ENCODE data around the gene MRGPRD.

The MRGPRD gene

GRCh38 chr11:69024509-69024908 lies 43.7 kb upstream of the MRGPRD start:
- Histone ChIP-seq H3K27ac (replicated peaks) (no peak overlapping the region), H3K4me3 (replicated peaks; ENCODE audit: insufficient read depth, low read length) (no peak overlapping the region), H3K27me3 (ENCODE audit: insufficient read depth, poor library complexity, severe bottlenecking) (no peaks in the 10 kb centered on the region)
- no peak for DNase-seq (ENCODE audit: low read depth in 1 of 2, low spot score in 1 of 2)
- TF ChIP-seq POLR2AphosphoS5 (IDR thresholded peaks at IDR 0.05; ENCODE audit: low read depth) (no peak), REST (IDR thresholded peaks at IDR 0.05; ENCODE audit: insufficient replicate concordance, low read depth) (no peak), CTCF (IDR thresholded peaks at IDR 0.05; ENCODE audit: insufficient read depth, low read length) (no peak), GABPA (IDR thresholded peaks at IDR 0.05; ENCODE audit: low read depth) (no peak), SPI1 (IDR thresholded peaks at IDR 0.05; ENCODE audit: borderline replicate concordance, low read depth) (no peak)

- DNase-seq (ENCODE audit: low read depth in 1 of 2, low spot score in 1 of 2) = no peak
- Histone ChIP-seq H3K27ac (replicated peaks) (no peak overlapping the region), H3K27me3 (ENCODE audit: insufficient read depth, poor library complexity, severe bottlenecking) (no peaks in the 10 kb centered on the region), H3K4me3 (replicated peaks; ENCODE audit: insufficient read depth, low read length) (no peak overlapping the region)
- TF ChIP-seq POLR2AphosphoS5 (IDR thresholded peaks at IDR 0.05; ENCODE audit: low read depth) (no peak), GABPA (IDR thresholded peaks at IDR 0.05; ENCODE audit: low read depth) (no peak), CTCF (IDR thresholded peaks at IDR 0.05; ENCODE audit: insufficient read depth, low read length) (no peak), REST (IDR thresholded peaks at IDR 0.05; ENCODE audit: insufficient replicate concordance, low read depth) (no peak), SPI1 (IDR thresholded peaks at IDR 0.05; ENCODE audit: borderline replicate concordance, low read depth) (no peak)
These were observed 41.5 kb upstream of the MRGPRD start for GRCh38 chr11:69022260-69022659.

GRCh38 chr11:69018924-69019323 lies 38.1 kb upstream of the MRGPRD start:
- no peak for TF ChIP-seq REST (IDR thresholded peaks at IDR 0.05; ENCODE audit: insufficient replicate concordance, low read depth)
- no peak for TF ChIP-seq SPI1 (IDR thresholded peaks at IDR 0.05; ENCODE audit: borderline replicate concordance, low read depth)
- no peak for TF ChIP-seq POLR2AphosphoS5 (IDR thresholded peaks at IDR 0.05; ENCODE audit: low read depth)
- TF ChIP-seq GABPA (IDR thresholded peaks at IDR 0.05; ENCODE audit: low read depth) = no peak
- no peak for TF ChIP-seq CTCF (IDR thresholded peaks at IDR 0.05; ENCODE audit: insufficient read depth, low read length)
- Histone ChIP-seq H3K4me3 (replicated peaks; ENCODE audit: insufficient read depth, low read length) (no peak overlapping the region), H3K27ac (replicated peaks) (no peak overlapping the region), H3K27me3 (ENCODE audit: insufficient read depth, poor library complexity, severe bottlenecking) (no peaks in the 10 kb centered on the region)
- no peak for DNase-seq (ENCODE audit: low read depth in 1 of 2, low spot score in 1 of 2)

All from HL-60 (cell line).